RWPE1 (cell line): ENCODE results near the gene PBX3.

ENCODE experiments used
- CTCF ChIA-PET: fragments of 350-600 bp; sonication (Branson Sonifier 250); formaldehyde crosslinking; extraction: SDS; loops from one replicate; lab custom pipeline; 2021; lab: Yijun Ruan, JAX
- POLR2A ChIA-PET: fragments of 400-600 bp; formaldehyde crosslinking; extraction: SDS; loops from one replicate; lab custom pipeline; 2020; ENCODE audit warnings: antibody characterized with exemption; ENCODE audit not compliant: low non-redundant PET; lab: Yijun Ruan, JAX
- DNase-seq: peaks from one replicate; pipeline ENCODE4 v3.0.0; 2012; ENCODE audit warnings: low spot score
- H3K27ac ChIP-seq: fragments of 450-650 bp; 2 replicates; pipeline ENCODE4 v1.5.1; 2017
- CTCF ChIP-seq: fragments of 450-650 bp; conservative IDR thresholded peaks from 2 replicates; pipeline ENCODE4 v1.5.1; 2017; ENCODE audit warnings: low read depth, mild to moderate bottlenecking

Gene PBX3

GRCh38 chr9:125852386-125852785, 105.2 kb downstream of the PBX3 start:
- H3K27ac ChIP-seq, result no peak overlapping the region
- ChIA-PET POLR2A (no interaction called here), CTCF (no interaction called here)
- no peak for DNase-seq
- no peak for TF ChIP-seq CTCF

- no peak for DNase-seq
- H3K27ac ChIP-seq, result no peak overlapping the region
- ChIA-PET CTCF (interaction anchor here (0.7 kb wide), 1 partner anchor 704 kb away, joined by 4 read pairs; no protein-coding TSS in a partner anchor), POLR2A (no interaction called here)
- no peak for TF ChIP-seq CTCF
Observed at GRCh38 chr9:125854553-125855275, 107.5 kb downstream of the PBX3 start.

- ChIA-PET CTCF (no interaction called here), POLR2A (no interaction called here)
- no peak for DNase-seq
- no peak for TF ChIP-seq CTCF
- H3K27ac ChIP-seq, result no peak overlapping the region
Observed at GRCh38 chr9:125856331-125856730, 109.2 kb downstream of the PBX3 start.

GRCh38 chr9:125861405-125862058, 114.4 kb downstream of the PBX3 start:
- POLR2A ChIA-PET, result no interaction called here
- CTCF ChIA-PET, result no interaction called here
- DNase-seq, result no peak
- H3K27ac ChIP-seq, result no peak overlapping the region
- no peak for TF ChIP-seq CTCF

- H3K27ac ChIP-seq, result no peak overlapping the region
- ChIA-PET POLR2A (no interaction called here), CTCF (no interaction called here)
- TF ChIP-seq CTCF, result no peak
- DNase-seq, result no peak
Observed at GRCh38 chr9:125863923-125864322, 116.8 kb downstream of the PBX3 start.

GRCh38 chr9:125867751-125868415, 120.7 kb downstream of the PBX3 start:
- no peak overlapping the region for H3K27ac ChIP-seq
- no peak for DNase-seq
- CTCF ChIA-PET, result no interaction called here
- TF ChIP-seq CTCF, result no peak
- POLR2A ChIA-PET, result no interaction called here
